ENCODE measurements around the gene ATP4A.

DNA sequence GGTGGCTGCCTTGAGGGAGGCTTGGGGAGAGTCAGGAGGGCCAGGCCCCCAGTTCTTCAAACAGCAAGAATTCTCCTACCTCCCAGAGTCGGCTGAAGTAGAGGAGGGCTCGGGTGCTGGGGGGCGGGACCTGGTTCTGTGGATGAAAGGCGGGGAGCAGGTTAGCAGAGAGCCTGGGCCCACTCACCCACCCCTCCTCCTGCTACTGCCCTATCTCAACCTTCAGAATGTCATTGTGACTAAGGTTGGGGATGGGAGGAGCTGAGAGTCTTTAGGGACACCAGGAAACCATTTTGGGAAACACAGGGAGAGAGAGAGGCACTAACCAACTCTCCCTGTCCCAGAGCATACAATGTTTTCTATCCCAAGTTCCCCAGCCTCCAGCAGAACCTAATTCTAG, 60.7 kb downstream of the ATP4A start:
- TF ChIP-seq CTCF (IDR thresholded peaks at IDR 0.05; ENCODE audit: low read depth, low read length) (no peak), POLR2A (IDR thresholded peaks at IDR 0.05; ENCODE audit: extremely low read depth, insufficient read length) (no peak), MYC (IDR thresholded peaks at IDR 0.05; ENCODE audit: low read depth, low read length) (no peak)
- TF ChIP-seq, protein P1, sequence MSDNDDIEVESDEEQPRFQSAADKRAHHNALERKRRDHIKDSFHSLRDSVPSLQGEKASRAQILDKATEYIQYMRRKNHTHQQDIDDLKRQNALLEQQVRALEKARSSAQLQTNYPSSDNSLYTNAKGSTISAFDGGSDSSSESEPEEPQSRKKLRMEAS (IDR thresholded peaks at IDR 0.05; ENCODE audit: low read depth, low read length) = no peak
